Natural killer cell treated with Interleukin-12 subunit alpha and Interleukin-12 subunit beta and Interleukin-15 and Interleukin-18, amount 100 ng/mL, for 72 hours (primary cell): ENCODE results near the gene SPDYE2. TPM values are rescaled to one million over a fixed set of nuclear protein-coding genes. Genes with fewer than 3 reads are reported as not detected.
"Not testable (repeated sequence)": the region's sequence is repeated elsewhere in the genome, so short reads cannot be mapped to it uniquely, and the experiment has no call there.

ENCODE experiments used
- ATAC-seq, 2 donors: fragments of 150-1000 bp; cut with Tn5 transposase in 1 of 2; sonication (Bioruptor Pico), chemical (Tn5 transposase) in 1 of 2; 2 replicates each; pipeline ENCODE4 v1.10.0; 2021
- DNase-seq: peaks from one replicate; pipeline ENCODE4 v3.0.0; 2022; ENCODE audit warnings: low spot score
- H3K27ac Mint-ChIP-seq, 2 donors: 1 replicate in 1 of 2; 2 replicates in 1 of 2; pipeline ENCODE4 v1.8.0; 2022; ENCODE audit warnings: mixed read lengths in 2 of 2, mild to moderate bottlenecking in 1 of 2, moderate library complexity in 1 of 2
- H3K27me3 Mint-ChIP-seq, 2 donors: 1 replicate in 1 of 2; 2 replicates in 1 of 2; pipeline ENCODE4 v1.8.0; 2022; ENCODE audit warnings: mixed read lengths in 2 of 2
- H3K36me3 Mint-ChIP-seq: one replicate; pipeline ENCODE4 v1.8.0; 2022; ENCODE audit warnings: mixed read lengths
- H3K4me1 Mint-ChIP-seq, 2 donors: 1 replicate in 1 of 2; 2 replicates in 1 of 2; pipeline ENCODE4 v1.8.0; 2022; ENCODE audit warnings: low read depth in 2 of 2, mixed read lengths in 2 of 2, mild to moderate bottlenecking in 1 of 2
- H3K4me3 Mint-ChIP-seq: one replicate; pipeline ENCODE4 v1.8.0; 2022; ENCODE audit warnings: mixed read lengths
- H3K9me3 Mint-ChIP-seq: 2 replicates; pipeline ENCODE4 v1.8.0; 2022; ENCODE audit warnings: mixed read lengths
- total RNA-seq, 2 donors: library from RNA; stranded (reverse); gene quantifications; one replicate each; pipeline ENCODE4 v1.2.3, GENCODE V29; 2022

The SPDYE2 gene
- total RNA-seq, 2 donors from 2014 or later = 0.53 TPM; not detected in 1

DNA sequence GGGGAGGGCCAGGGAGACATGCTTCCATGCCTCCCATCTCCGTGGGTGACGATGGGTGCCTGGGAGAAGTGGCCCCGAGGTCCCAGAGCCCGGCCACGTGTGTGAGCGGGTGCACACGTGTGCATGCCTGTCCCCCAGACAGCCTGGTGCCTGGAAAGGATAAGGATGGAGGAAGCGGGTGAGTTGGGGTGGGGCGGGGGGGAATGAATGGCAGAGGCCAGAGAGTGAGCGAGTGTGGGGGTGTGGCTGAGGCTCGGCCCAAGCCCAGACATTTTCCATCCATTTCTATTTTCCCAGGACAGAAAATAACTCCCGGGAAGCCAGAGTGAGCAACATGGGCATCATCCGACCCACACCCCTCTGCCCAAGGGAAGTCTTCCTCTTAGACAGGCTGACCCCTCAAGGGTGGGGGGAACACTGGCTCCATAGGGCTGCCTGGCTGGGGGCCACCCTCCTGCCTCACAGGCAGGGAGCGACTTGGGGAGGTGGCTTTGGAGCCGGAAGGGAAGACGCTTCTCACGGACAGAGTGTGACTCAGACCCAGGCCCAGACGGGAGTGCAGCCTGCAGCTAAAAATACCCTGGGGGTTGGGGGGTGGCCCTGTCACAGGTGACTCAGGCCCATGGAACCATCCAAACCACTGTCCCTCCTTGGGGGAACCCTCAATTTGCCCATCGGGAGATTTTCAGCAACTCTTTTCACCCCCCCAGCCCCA is 53.6 kb downstream of the SPDYE2 start:
- not testable (repeated sequence) for DNase-seq, H3K27ac Mint-ChIP-seq, H3K27me3 Mint-ChIP-seq, H3K9me3 Mint-ChIP-seq, H3K36me3 Mint-ChIP-seq, H3K4me3 Mint-ChIP-seq, H3K4me1 Mint-ChIP-seq
- ATAC-seq = peak in 1 of 2 donors; percentile 1

DNA sequence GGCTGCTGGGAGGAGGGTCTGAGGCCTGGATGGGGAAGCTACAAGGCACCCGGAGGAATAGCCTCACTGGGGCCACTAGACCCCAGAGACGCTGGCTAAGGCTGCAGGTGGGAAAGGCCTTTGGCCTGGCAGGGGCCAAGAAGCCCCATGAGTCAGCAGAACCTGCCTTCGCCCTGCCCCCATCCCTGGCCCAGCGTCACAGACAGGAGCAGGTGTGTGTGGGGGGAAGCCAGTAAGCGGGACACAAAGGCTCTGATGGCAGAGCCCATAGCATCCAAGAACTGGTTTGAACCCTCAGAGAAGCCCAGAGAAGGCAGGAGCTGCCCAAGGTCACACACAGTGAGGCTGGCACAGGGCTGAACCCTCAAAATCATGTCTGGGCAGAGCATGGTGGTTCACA is 55.8 kb downstream of the SPDYE2 start:
- H3K9me3 Mint-ChIP-seq, H3K27ac Mint-ChIP-seq, ATAC-seq: not testable (repeated sequence)

GRCh38 chr7:102609734-102610133 is 58.7 kb downstream of the SPDYE2 start:
- not testable (repeated sequence) for ATAC-seq, H3K9me3 Mint-ChIP-seq, H3K27me3 Mint-ChIP-seq, H3K4me1 Mint-ChIP-seq, H3K27ac Mint-ChIP-seq, H3K36me3 Mint-ChIP-seq, H3K4me3 Mint-ChIP-seq
- peak; percentile 16 for DNase-seq

More for the DNA sequence above, 55.8 kb downstream of the SPDYE2 start:
- DNase-seq, H3K4me3 Mint-ChIP-seq, H3K4me1 Mint-ChIP-seq, H3K27me3 Mint-ChIP-seq, H3K36me3 Mint-ChIP-seq: not testable (repeated sequence)

GRCh38 chr7:102610441-102610840 is 59.4 kb downstream of the SPDYE2 start:
- H3K36me3 Mint-ChIP-seq, ATAC-seq, H3K4me3 Mint-ChIP-seq, DNase-seq, H3K9me3 Mint-ChIP-seq, H3K4me1 Mint-ChIP-seq, H3K27ac Mint-ChIP-seq, H3K27me3 Mint-ChIP-seq: not testable (repeated sequence)

DNA sequence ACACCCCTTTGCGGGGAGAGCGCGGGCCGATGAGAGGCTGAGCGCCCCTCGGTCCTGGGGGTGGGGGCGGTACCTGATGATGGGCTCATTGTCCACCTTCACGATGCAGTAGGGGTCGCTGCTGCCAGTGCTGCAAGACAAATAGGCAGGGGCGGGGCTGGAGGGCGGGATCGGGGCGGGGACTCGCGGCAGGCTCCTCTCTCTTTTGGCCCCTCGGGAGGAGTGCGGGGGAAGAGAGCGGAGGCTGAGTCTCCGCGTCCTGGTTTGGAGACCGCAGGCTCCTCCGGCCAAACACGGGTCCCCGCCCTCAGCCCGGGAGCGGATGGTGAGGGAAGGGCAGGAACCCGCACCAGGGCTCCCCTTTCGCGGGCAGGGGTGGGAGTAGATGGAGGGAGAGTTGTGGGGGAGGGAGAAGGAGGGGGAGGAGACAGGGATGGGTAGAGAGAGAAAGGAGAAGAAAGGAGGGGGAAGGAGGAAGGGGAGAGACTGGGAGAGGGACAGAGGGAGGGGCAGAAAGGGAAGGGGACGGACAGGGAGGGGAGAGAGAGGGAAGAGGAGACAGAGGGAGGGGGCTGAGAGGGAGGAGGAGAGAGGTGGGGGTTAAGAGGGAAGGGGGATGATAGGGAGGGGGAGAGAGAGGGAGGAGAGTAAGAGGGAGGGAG is 60.1 kb downstream of the SPDYE2 start:
- not testable (repeated sequence) for H3K36me3 Mint-ChIP-seq, H3K27ac Mint-ChIP-seq, H3K27me3 Mint-ChIP-seq, H3K4me1 Mint-ChIP-seq, DNase-seq, H3K9me3 Mint-ChIP-seq, H3K4me3 Mint-ChIP-seq
- ATAC-seq = peak; percentile 56 to 71

GRCh38 chr7:102611675-102612325 is 60.8 kb downstream of the SPDYE2 start:
- H3K4me3 Mint-ChIP-seq, H3K36me3 Mint-ChIP-seq, H3K27ac Mint-ChIP-seq, H3K4me1 Mint-ChIP-seq, H3K27me3 Mint-ChIP-seq, ATAC-seq, H3K9me3 Mint-ChIP-seq: not testable (repeated sequence)
- peak; percentile 55 for DNase-seq

Other genes starting within 250 kb of the SPDYE2 start
- gene SPDYE6, start 194.8 kb upstream of the SPDYE2 start, total RNA-seq = not detected
- 10 to 100 TPM; 26.7 to 39.5 TPM for gene PRKRIP1, start 154.9 kb upstream of the SPDYE2 start, total RNA-seq
- 10 to 100 TPM; 56.5 to 70.4 TPM for gene ORAI2, start 117.7 kb upstream of the SPDYE2 start, total RNA-seq
- 10 to 100 TPM in 1 of 2 donors, 1 to 10 TPM in 1; 7.8 to 19.3 TPM for gene ALKBH4, start 86.4 kb upstream of the SPDYE2 start, total RNA-seq
- 10 to 100 TPM; 22.9 to 44.2 TPM for gene LRWD1, start 86.2 kb upstream of the SPDYE2 start, total RNA-seq
- 10 to 100 TPM; 56.9 to 57.6 TPM for gene POLR2J, start 72.3 kb upstream of the SPDYE2 start, total RNA-seq
- 10 to 100 TPM in 1 of 2 donors, under 1 TPM in 1; 0.48 to 23.4 TPM for gene RASA4B, start 33.4 kb upstream of the SPDYE2 start, total RNA-seq
- gene UPK3BL2, start 7.5 kb upstream of the SPDYE2 start, total RNA-seq = 100 to 1,000 TPM in 1 of 2 donors, 10 to 100 TPM in 1; 26.2 to 105 TPM
- gene POLR2J3, start 21.4 kb downstream of the SPDYE2 start, total RNA-seq = 100 to 1,000 TPM in 1 of 2 donors, 10 to 100 TPM in 1; 54.0 to 155 TPM
- 10 to 100 TPM in 1 of 2 donors, 1 to 10 TPM in 1; 7.9 to 24.0 TPM for gene RASA4, start 65.5 kb downstream of the SPDYE2 start, total RNA-seq
- gene UPK3BL1, start 91.6 kb downstream of the SPDYE2 start, total RNA-seq = 10 to 100 TPM; 28.8 to 63.3 TPM
- not detected for gene SPDYE2B, start 99.1 kb downstream of the SPDYE2 start, total RNA-seq
- gene POLR2J2, start 120.4 kb downstream of the SPDYE2 start, total RNA-seq = 10 to 100 TPM; 17.7 to 72.2 TPM
- gene FAM185A, start 197.8 kb downstream of the SPDYE2 start, total RNA-seq = 10 to 100 TPM in 1 of 2 donors, 1 to 10 TPM in 1; 8.2 to 15.6 TPM